22Rv1 (cell line): ENCODE data around the gene API5.

ENCODE experiments used
- H3K27ac ChIP-seq: fragments of 450-650 bp; 2 replicates; pipeline ENCODE4 v1.5.1; 2017
- CTCF ChIP-seq: fragments of 450-650 bp; IDR thresholded peaks from 2 replicates; pipeline ENCODE4 v1.5.1; 2017; ENCODE audit warnings: mild to moderate bottlenecking
- ZFX ChIP-seq: fragments of 450-650 bp; IDR thresholded peaks from 2 replicates; pipeline ENCODE4 v1.6.1; 2017; ENCODE audit warnings: antibody characterized with exemption, borderline replicate concordance

API5 gene

GRCh38 chr11:43360361-43361032, 48.7 kb downstream of the API5 start:
- H3K27ac ChIP-seq: no peak overlapping the region
- TF ChIP-seq CTCF (no peak), ZFX (no peak)

DNA sequence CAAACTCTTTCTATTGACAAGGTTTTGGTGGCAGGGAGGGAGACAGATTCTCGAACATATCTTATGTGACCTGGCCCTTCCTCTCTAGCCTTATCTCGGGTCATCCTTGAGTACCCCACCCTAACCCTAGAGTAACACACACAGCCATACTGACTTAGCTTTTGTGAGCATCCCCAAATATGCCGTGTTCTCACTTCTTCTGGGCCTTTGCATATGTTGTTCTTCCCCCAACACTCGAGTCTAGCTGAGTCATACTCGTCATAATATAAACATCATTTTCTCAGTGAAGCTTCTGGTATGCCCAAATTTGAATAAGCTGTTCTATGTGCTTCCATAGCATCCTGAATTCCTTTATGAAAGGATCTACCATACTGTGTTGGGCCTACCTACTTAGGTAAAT, 54.9 kb downstream of the API5 start:
- TF ChIP-seq CTCF (no peak), ZFX (no peak)
- no peak overlapping the region for H3K27ac ChIP-seq

- TF ChIP-seq ZFX (no peak), CTCF (no peak)
- H3K27ac ChIP-seq: no peak overlapping the region
Observed at GRCh38 chr11:43367382-43368178, 55.8 kb downstream of the API5 start.

DNA sequence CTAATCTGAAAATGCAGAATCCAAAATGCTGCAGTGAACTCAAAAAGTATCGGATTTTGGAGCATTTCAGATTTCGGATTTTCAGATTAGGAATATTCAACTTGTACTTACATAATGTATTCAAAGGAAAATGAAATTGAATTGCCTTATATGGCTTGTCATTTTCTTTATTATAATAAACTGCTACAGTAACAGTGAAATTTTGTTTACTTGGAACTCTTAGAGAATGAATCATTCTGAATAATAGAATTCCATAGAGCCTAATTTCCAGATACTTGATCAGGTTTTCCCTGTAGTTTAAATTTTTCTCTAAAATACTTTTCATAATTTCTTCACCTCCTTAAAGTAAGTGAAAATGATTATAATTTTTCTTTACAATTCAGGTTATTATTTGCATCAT, 64.3 kb downstream of the API5 start:
- no peak overlapping the region for H3K27ac ChIP-seq
- TF ChIP-seq ZFX (no peak), CTCF (no peak)

DNA sequence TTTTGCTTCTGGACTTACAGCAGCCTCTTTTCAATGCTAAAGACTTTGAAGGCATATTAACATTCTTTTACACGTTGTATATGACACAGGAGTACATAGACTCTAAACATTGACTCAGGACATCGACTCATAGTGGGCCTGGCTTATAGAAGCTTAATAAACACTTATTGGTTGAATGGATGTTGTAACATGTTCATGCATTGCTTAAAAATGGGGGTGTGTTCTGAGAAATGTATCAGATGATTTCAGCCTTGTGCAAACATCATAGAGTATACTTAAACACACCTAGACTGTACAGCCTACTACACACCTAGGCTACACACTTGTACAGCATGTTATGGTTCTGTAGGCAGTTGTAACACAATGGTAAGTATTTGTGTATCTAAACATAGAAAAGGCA, 64.8 kb downstream of the API5 start:
- TF ChIP-seq CTCF (no peak), ZFX (no peak)

DNA sequence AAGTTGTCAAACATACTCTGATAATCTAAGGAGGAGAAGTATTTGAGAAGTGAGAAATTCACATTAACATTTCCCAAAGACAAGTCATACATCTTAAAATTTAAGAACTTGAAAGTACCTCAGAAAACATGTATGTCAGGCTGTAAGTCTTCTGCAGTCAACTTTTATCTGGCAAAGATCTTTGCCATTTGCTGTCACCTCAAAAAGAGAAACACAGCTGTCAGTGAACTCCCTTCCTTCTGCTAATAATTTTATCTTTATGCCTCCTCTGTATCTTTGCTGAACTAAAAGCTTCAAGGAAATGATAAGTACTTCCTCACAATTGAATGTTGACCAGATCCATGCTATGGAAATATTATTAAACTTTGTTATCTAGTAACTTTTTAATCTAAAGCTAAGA, 65.6 kb downstream of the API5 start:
- H3K27ac ChIP-seq: no peak overlapping the region
- TF ChIP-seq ZFX (no peak), CTCF (no peak)

More for the DNA sequence above, 64.8 kb downstream of the API5 start:
- H3K27ac ChIP-seq: no peak overlapping the region

- no peak overlapping the region for H3K27ac ChIP-seq
- TF ChIP-seq CTCF (no peak), ZFX (no peak)
Observed at GRCh38 chr11:43378897-43379296, 67.1 kb downstream of the API5 start.
